ENCODE results near the gene TTLL11.

TTLL11 gene

DNA sequence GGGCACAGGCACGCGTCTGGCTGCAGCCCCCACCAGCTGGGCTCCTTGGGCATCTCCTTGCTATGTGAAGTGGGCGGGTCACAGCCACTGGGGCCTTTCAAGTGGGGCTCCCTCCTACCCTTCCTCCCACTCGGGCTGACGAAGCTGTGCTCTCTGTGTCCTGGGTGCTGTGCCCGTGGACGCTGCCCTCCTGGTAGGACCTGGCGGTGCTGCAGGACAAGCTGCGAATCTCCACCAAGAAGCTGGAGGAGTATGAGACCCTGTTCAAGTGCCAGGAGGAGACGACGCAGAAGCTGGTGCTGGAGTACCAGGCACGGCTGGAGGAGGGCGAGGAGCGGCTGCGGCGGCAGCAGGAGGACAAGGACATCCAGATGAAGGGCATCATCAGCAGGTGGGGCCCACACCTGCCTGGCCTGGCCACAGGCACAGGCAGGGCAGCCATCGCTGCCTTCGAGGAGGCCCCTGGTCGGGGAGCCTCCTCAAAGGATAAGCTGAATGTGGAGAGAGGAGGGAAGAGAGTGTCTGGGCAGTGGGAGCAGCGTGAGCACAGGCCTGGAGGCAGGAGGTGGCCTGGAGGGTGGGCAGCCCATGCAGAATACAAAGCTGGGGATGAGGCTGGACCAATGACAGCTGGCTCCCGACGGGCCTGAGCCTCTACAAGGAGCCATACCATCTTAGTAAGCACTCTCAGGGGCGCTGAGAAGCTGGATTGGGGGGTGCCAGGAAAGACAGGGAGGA lies 316.9 kb downstream of the TTLL11 start:
- in situ Hi-C loops (cut with HindIII; ENCODE audit: low pct_ligation_motif_present, low sequenced_read_pairs) = no loop called here
- Histone ChIP-seq H3K27ac (no peak overlapping the region), H3K27me3 (replicated peaks) (no peaks in the 10 kb centered on the region), H3K36me3 (replicated peaks) (peaks cover 14% of the 10 kb centered on the region), H3K4me3 (ENCODE audit: low read depth, low read length) (no peak overlapping the region)
- no peak for DNase-seq
- TF ChIP-seq, protein P1, sequence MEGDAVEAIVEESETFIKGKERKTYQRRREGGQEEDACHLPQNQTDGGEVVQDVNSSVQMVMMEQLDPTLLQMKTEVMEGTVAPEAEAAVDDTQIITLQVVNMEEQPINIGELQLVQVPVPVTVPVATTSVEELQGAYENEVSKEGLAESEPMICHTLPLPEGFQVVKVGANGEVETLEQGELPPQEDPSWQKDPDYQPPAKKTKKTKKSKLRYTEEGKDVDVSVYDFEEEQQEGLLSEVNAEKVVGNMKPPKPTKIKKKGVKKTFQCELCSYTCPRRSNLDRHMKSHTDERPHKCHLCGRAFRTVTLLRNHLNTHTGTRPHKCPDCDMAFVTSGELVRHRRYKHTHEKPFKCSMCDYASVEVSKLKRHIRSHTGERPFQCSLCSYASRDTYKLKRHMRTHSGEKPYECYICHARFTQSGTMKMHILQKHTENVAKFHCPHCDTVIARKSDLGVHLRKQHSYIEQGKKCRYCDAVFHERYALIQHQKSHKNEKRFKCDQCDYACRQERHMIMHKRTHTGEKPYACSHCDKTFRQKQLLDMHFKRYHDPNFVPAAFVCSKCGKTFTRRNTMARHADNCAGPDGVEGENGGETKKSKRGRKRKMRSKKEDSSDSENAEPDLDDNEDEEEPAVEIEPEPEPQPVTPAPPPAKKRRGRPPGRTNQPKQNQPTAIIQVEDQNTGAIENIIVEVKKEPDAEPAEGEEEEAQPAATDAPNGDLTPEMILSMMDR (IDR thresholded peaks at IDR 0.05; ENCODE audit: low read depth, low read length, missing control alignments) = no peak

DNA sequence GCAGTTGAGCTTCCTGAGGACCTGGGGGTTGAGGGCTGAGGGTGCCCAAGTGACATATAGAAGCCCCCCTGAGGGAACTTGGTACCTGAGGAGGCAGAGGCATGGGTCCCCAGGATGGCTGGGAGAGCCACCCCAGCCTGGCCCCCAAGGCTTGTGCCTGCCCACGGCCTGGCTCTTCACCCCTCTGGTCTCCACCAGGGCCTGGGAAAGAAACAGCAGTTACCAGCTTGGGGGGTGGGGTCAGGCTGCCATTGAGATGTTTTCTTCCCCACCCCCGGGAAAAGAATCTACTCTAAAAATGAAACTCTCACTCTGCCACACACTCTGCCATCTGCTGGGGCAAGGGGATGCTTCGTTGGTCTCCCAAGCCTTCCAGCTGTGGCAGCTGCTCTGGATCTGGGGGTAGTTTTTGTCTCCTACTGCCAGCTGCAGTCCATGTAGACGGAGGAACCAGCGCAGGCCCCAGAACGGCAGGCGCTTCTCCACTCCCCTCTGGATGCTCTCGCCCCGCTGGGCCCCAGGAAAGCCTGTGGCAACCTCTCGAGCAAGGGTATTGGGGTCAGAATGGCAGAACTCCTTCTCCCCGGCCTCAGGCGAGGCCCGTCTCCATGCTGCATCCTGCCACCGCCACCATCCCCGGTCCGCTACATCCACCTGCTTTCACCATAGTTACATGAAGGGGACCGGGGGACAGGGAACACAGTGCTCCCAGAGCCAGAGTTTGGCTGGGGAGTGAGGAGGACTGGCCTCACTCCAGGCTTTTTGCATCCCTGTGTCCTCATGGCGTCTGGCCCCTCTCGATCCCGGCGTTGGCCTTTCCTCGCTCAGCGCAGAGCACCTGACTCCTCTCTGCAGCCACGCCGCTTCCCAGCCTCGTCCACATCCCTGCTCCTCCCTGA lies 318.1 kb downstream of the TTLL11 start:
- in situ Hi-C loops (cut with HindIII; ENCODE audit: low pct_ligation_motif_present, low sequenced_read_pairs) = no loop called here
- Histone ChIP-seq H3K36me3 (replicated peaks) (peaks cover 12% of the 10 kb centered on the region), H3K27ac (no peak overlapping the region)

GRCh38 chr9:121773954-121774714 lies 319.0 kb downstream of the TTLL11 start:
- no peak overlapping the region for H3K4me3 ChIP-seq (ENCODE audit: low read depth, low read length)
- no peak overlapping the region for H3K27ac ChIP-seq
- peaks cover 12% of the 10 kb centered on the region for H3K36me3 ChIP-seq (replicated peaks)
- in situ Hi-C loops (cut with HindIII; ENCODE audit: low pct_ligation_motif_present, low sequenced_read_pairs) = no loop called here
- TF ChIP-seq, protein P1 (IDR thresholded peaks at IDR 0.05; ENCODE audit: low read depth, low read length, missing control alignments) = no peak
- DNase-seq = no peak
- no peaks in the 10 kb centered on the region for H3K27me3 ChIP-seq (replicated peaks)

More for the DNA sequence above, 318.1 kb downstream of the TTLL11 start:
- DNase-seq = no peak
- TF ChIP-seq, protein P1 (IDR thresholded peaks at IDR 0.05; ENCODE audit: low read depth, low read length, missing control alignments) = no peak
- Histone ChIP-seq H3K4me3 (ENCODE audit: low read depth, low read length) (no peak overlapping the region), H3K27me3 (replicated peaks) (no peaks in the 10 kb centered on the region)

DNA sequence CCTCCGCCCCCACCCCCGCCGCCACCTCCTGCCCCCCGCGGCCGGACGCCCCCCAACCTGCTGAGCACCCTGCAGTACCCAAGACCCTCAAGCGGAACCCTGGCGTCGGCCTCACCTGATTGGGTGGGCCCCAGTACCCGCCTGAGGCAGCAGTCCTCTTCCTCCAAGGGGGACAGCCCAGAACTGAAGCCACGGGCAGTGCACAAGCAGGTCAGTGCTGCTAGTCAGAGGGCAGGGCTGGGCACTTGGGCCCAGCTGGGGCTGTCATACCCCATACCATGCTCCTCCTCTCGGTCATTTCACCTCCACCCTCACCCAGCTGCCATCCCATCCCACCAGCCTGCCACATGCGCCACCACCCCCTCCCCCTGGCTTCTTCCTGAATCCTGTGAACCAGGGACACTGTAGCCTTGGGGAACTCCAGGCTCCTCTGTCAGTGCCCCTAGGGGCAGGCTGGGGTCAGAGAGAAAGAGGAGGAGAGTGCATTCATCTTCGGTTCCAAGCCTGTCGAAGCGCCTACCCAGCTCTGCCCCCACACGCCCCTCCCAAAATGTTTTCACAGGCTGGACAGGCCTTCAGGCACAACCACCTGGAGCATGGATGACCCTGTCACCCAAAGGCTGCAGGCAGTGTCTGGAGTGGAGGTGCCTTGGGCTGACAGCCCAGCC lies 319.7 kb downstream of the TTLL11 start:
- no peak overlapping the region for H3K27ac ChIP-seq
- no peak overlapping the region for H3K4me3 ChIP-seq (ENCODE audit: low read depth, low read length)
- TF ChIP-seq, protein P1 (IDR thresholded peaks at IDR 0.05; ENCODE audit: low read depth, low read length, missing control alignments) = no peak
- no peak for DNase-seq
- in situ Hi-C loops (cut with HindIII; ENCODE audit: low pct_ligation_motif_present, low sequenced_read_pairs) = no loop called here
- peaks cover 12% of the 10 kb centered on the region for H3K36me3 ChIP-seq (replicated peaks)
- no peaks in the 10 kb centered on the region for H3K27me3 ChIP-seq (replicated peaks)

GRCh38 chr9:121772600-121773285 lies 320.4 kb downstream of the TTLL11 start:
- Histone ChIP-seq H3K27ac (no peak overlapping the region), H3K4me3 (ENCODE audit: low read depth, low read length) (no peak overlapping the region), H3K27me3 (replicated peaks) (no peaks in the 10 kb centered on the region), H3K36me3 (replicated peaks) (peaks cover 12% of the 10 kb centered on the region)
- TF ChIP-seq, protein P1 (IDR thresholded peaks at IDR 0.05; ENCODE audit: low read depth, low read length, missing control alignments) = no peak
- in situ Hi-C loops (cut with HindIII; ENCODE audit: low pct_ligation_motif_present, low sequenced_read_pairs) = no loop called here
- DNase-seq = no peak
